ENCODE measurements around the gene SIRT1. TPM values are rescaled to one million over a fixed set of nuclear protein-coding genes. Genes with fewer than 3 reads are reported as not detected.

SIRT1 gene
- total RNA-seq, 4 donors from 2014 or later = 18.7 to 21.5 (median 19.9) TPM

GRCh38 chr10:67849331-67850011 lies 35.0 kb upstream of the SIRT1 start:
- peak in 3 of 5 experiments; percentile 15 to 46 (median 32) for TF ChIP-seq CTCF (IDR thresholded peaks at IDR 0.05 in 4 of 5, conservative IDR thresholded peaks at IDR 0.05 in 1 of 5)
- peak; percentile 52 to 54 for TF ChIP-seq POLR2A (IDR thresholded peaks at IDR 0.05)
- Histone ChIP-seq H3K9me3 (no peaks in the 10 kb centered on the region), H3K4me3 (peak overlapping the region; percentile 62 to 84 (median 76)), H3K4me1 (peaks cover 0 to 6% of the 10 kb centered on the region in 2 donors), H3K27me3 (no peaks in the 10 kb centered on the region), H3K27ac (peak overlapping the region; percentile 92 to 98 (median 92)), H3K36me3 (no peaks in the 10 kb centered on the region)
- in situ Hi-C loops (cut with MboI; ENCODE audit: low sequenced_read_pairs in 4 of 4) = loop anchor here (10.0 to 25.0 kb wide), 4 partner anchors 225 to 463 kb away; partner anchors contain the start of gene HERC4 (in 2 of the 4)
- intact Hi-C loops (cut with DNase I; ENCODE audit: low total_unique reads) = loop anchor here (1.0 to 10.0 kb wide), 5 partner anchors 35 to 485 kb away; partner anchors contain the start of genes HERC4, HNRNPH3, PBLD and SIRT1
- ATAC-seq = peak; percentile 98 to 100
- DNase-seq = peak; percentile 90 to 95

- no peak for ATAC-seq
Measured at GRCh38 chr10:67851186-67851585, 33.3 kb upstream of the SIRT1 start.

GRCh38 chr10:67852761-67853160 lies 31.7 kb upstream of the SIRT1 start:
- in situ Hi-C loops (cut with MboI; ENCODE audit: low sequenced_read_pairs in 4 of 4) = loop anchor here (10.0 to 25.0 kb wide), 4 partner anchors 222 to 460 kb away; partner anchors contain the start of gene HERC4 (in 2 of the 4)

More at GRCh38 chr10:67851186-67851585, 33.3 kb upstream of the SIRT1 start:
- intact Hi-C loops (cut with DNase I; ENCODE audit: low total_unique reads) = loop anchor here (2.0 to 10.0 kb wide), 3 partner anchors 86 to 484 kb away; partner anchors contain the start of genes HNRNPH3 and PBLD
- H3K9me3 ChIP-seq = no peaks in the 10 kb centered on the region
- H3K27ac ChIP-seq = no peak overlapping the region
- no peak for DNase-seq
- TF ChIP-seq POLR2A (IDR thresholded peaks at IDR 0.05) (no peak), CTCF (IDR thresholded peaks at IDR 0.05 in 4 of 5, conservative IDR thresholded peaks at IDR 0.05 in 1 of 5) (no peak)
- in situ Hi-C loops (cut with MboI; ENCODE audit: low sequenced_read_pairs in 4 of 4) = loop anchor here (10.0 to 25.0 kb wide), 4 partner anchors 224 to 461 kb away; partner anchors contain the start of gene HERC4 (in 2 of the 4)
- H3K27me3 ChIP-seq = no peaks in the 10 kb centered on the region
- no peaks in the 10 kb centered on the region for H3K36me3 ChIP-seq
- H3K4me1 ChIP-seq = peaks cover 0 to 6% of the 10 kb centered on the region in 2 donors
- no peak overlapping the region for H3K4me3 ChIP-seq

GRCh38 chr10:67853512-67853911 lies 30.9 kb upstream of the SIRT1 start:
- Histone ChIP-seq H3K4me1 (peaks cover 0 to 6% of the 10 kb centered on the region in 2 donors), H3K27me3 (no peaks in the 10 kb centered on the region), H3K27ac (no peak overlapping the region), H3K36me3 (no peaks in the 10 kb centered on the region), H3K4me3 (no peak overlapping the region), H3K9me3 (no peaks in the 10 kb centered on the region)
- TF ChIP-seq CTCF (IDR thresholded peaks at IDR 0.05 in 4 of 5, conservative IDR thresholded peaks at IDR 0.05 in 1 of 5) (no peak), POLR2A (IDR thresholded peaks at IDR 0.05) (no peak)
- ATAC-seq (no peak), DNase-seq (no peak)
- intact Hi-C loops (cut with DNase I; ENCODE audit: low total_unique reads) (loop anchor here (5.0 to 10.0 kb wide), 2 partner anchors 304 to 481 kb away; partner anchors contain the start of genes HNRNPH3 and PBLD), in situ Hi-C loops (cut with MboI; ENCODE audit: low sequenced_read_pairs in 4 of 4) (loop anchor here (10.0 to 25.0 kb wide), 4 partner anchors 221 to 459 kb away; partner anchors contain the start of gene HERC4 (in 2 of the 4))

More at GRCh38 chr10:67852761-67853160, 31.7 kb upstream of the SIRT1 start:
- intact Hi-C loops (cut with DNase I; ENCODE audit: low total_unique reads) = loop anchor here (5.0 to 10.0 kb wide), 2 partner anchors 305 to 482 kb away; partner anchors contain the start of genes HNRNPH3 and PBLD
- H3K27ac ChIP-seq = no peak overlapping the region
- H3K27me3 ChIP-seq = no peaks in the 10 kb centered on the region
- DNase-seq = no peak
- no peak overlapping the region for H3K4me3 ChIP-seq
- ATAC-seq = no peak
- no peaks in the 10 kb centered on the region for H3K9me3 ChIP-seq
- peaks cover 0 to 6% of the 10 kb centered on the region in 2 donors for H3K4me1 ChIP-seq
- H3K36me3 ChIP-seq = no peaks in the 10 kb centered on the region
- no peak for TF ChIP-seq CTCF (IDR thresholded peaks at IDR 0.05 in 4 of 5, conservative IDR thresholded peaks at IDR 0.05 in 1 of 5)
- no peak for TF ChIP-seq POLR2A (IDR thresholded peaks at IDR 0.05)

Measured in gastrocnemius medialis (tissue), 4 donors.